ENCODE data around the gene NDST3.
A peak's percentile ranks its signal among the peaks of the same experiment; 100 is the strongest.

NDST3 gene

DNA sequence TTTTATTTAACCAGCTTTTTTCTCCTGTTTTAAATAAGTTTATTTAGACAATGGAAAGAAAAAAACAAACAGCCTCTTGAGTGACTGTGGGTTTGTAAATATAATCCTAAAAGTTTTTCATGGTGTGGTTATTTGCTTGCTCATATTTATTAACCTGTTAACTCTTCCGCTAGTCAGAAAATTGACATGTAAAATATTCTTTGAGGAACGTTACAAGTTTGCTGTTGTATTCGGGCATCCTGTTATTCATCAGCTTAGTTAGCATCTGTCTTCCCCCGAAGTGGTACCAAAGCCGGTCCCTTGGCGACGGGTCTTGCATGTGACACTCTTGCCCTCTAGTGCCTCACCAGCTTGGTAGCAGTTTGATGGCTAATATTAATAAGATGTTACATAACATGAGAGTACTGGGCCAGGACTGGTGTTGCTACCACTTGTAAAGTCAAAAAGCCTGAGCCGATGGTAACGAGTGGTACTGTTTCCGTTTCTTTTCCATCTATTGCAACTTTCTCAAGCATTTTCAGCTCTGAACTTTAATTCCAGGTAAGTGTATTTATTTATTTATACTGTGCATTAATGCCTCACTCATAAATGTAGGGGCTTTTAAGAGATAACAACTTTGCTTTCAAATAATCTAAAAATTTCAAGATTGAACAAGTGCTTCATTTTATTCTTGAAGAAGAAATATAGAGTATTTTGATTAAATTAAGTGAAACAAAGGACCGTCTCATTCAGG is at the start of gene NDST3:
Gene NDST3 (plus strand): TSS at position 434 of the 733 bp plus-strand sequence. CDS start 19,425 bp downstream, outside the sequence.
- no peaks in the 10 kb centered on the region for H3K79me2 ChIP-seq (ENCODE audit: control insufficient read depth, low read length)
- H3K4me3 ChIP-seq (ENCODE audit: low read length), result no peak within 1 kb of the TSS
- no peaks in the 10 kb centered on the region for H3F3A ChIP-seq (ENCODE audit: control insufficient read depth, insufficient read depth)
- no peaks in the 10 kb centered on the region for H3K9me2 ChIP-seq (replicated peaks; ENCODE audit: control insufficient read depth, low read length)
- no peaks in the 10 kb centered on the region for H4K20me1 ChIP-seq (ENCODE audit: control insufficient read depth, insufficient read depth, low read depth, low read length)
- H3K4me2 ChIP-seq (ENCODE audit: low read length), result no peak within 1 kb of the TSS
- TF ChIP-seq EZH2phosphoT487 (IDR thresholded peaks at IDR 0.05; ENCODE audit: borderline replicate concordance, low read length), result no peak
- TF ChIP-seq, protein P1, sequence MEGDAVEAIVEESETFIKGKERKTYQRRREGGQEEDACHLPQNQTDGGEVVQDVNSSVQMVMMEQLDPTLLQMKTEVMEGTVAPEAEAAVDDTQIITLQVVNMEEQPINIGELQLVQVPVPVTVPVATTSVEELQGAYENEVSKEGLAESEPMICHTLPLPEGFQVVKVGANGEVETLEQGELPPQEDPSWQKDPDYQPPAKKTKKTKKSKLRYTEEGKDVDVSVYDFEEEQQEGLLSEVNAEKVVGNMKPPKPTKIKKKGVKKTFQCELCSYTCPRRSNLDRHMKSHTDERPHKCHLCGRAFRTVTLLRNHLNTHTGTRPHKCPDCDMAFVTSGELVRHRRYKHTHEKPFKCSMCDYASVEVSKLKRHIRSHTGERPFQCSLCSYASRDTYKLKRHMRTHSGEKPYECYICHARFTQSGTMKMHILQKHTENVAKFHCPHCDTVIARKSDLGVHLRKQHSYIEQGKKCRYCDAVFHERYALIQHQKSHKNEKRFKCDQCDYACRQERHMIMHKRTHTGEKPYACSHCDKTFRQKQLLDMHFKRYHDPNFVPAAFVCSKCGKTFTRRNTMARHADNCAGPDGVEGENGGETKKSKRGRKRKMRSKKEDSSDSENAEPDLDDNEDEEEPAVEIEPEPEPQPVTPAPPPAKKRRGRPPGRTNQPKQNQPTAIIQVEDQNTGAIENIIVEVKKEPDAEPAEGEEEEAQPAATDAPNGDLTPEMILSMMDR (IDR thresholded peaks at IDR 0.05; ENCODE audit: low read depth, low read length, poor library complexity, severe bottlenecking), result peak; percentile 12
- no peaks in the 10 kb centered on the region for H3K9me3 ChIP-seq (ENCODE audit: control insufficient read depth, insufficient read depth, low read length)
- H3K27ac ChIP-seq (ENCODE audit: low read depth, low read length), result no peak within 1 kb of the TSS
- no peaks in the 10 kb centered on the region for H3K27me3 ChIP-seq (ENCODE audit: control insufficient read depth, low read length)
- no peaks in the 10 kb centered on the region for H3K36me3 ChIP-seq (ENCODE audit: control insufficient read depth, low read length)
- H3K4me1 ChIP-seq (ENCODE audit: control insufficient read depth, low read length), result no peaks in the 10 kb centered on the region

DNA sequence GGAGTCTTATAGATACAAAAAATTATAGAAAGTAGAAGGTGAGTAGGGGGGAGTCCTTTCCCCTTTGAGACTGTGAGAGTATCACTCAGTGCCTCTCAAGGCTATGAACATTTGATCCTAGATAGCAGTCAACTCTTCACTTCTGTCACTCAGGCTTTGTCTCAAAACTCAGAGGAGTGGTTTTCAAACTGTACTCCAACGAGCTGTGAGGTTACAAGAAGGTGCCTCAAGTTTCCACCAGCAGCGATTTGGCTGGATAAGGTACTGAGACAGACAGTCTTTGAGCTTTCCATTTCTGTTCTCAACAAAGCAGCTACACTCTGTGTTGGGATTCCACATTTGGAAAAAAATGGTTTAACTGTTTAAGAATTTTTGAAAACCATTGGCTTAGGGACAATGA is 48.0 kb upstream of the NDST3 start:
- H4K20me1 ChIP-seq (ENCODE audit: control insufficient read depth, insufficient read depth, low read depth, low read length), result no peaks in the 10 kb centered on the region
- no peaks in the 10 kb centered on the region for H3F3A ChIP-seq (ENCODE audit: control insufficient read depth, insufficient read depth)
- H3K4me3 ChIP-seq (ENCODE audit: low read length), result no peak overlapping the region
- no peaks in the 10 kb centered on the region for H3K27me3 ChIP-seq (ENCODE audit: control insufficient read depth, low read length)
- no peak overlapping the region for H3K4me2 ChIP-seq (ENCODE audit: low read length)
- H3K4me1 ChIP-seq (ENCODE audit: control insufficient read depth, low read length), result peaks cover 4% of the 10 kb centered on the region; the same call in 1 of the 2 replicates
- TF ChIP-seq EZH2phosphoT487 (IDR thresholded peaks at IDR 0.05; ENCODE audit: borderline replicate concordance, low read length), result no peak
- TF ChIP-seq, protein P1 (IDR thresholded peaks at IDR 0.05; ENCODE audit: low read depth, low read length, poor library complexity, severe bottlenecking), result no peak
- no peaks in the 10 kb centered on the region for H3K79me2 ChIP-seq (ENCODE audit: control insufficient read depth, low read length)
- no peak overlapping the region for H3K27ac ChIP-seq (ENCODE audit: low read depth, low read length)
- H3K9me3 ChIP-seq (ENCODE audit: control insufficient read depth, insufficient read depth, low read length), result no peaks in the 10 kb centered on the region
- H3K36me3 ChIP-seq (ENCODE audit: control insufficient read depth, low read length), result no peaks in the 10 kb centered on the region
- no peaks in the 10 kb centered on the region for H3K9me2 ChIP-seq (replicated peaks; ENCODE audit: control insufficient read depth, low read length)

DNA sequence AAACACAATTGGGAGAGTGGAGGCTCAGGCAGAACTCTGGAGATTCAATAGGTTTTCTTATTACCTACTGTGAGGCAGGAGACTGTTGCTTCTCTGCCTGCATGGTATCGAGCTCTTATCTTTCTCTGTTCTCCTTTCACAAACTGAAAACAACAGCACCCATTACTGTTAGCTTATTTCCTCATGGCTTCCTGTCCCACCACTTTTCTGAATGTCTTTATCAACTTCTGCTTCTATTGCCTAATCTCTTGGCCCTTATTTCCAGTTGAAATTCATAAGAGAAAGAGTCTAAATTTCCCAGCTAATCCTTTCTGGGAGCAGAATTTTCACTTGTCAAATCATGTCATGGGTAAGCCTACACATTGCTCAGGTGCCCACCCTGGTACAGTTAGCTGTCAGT is 46.8 kb upstream of the NDST3 start:
- H3K4me2 ChIP-seq (ENCODE audit: low read length), result no peak overlapping the region
- H3K27me3 ChIP-seq (ENCODE audit: control insufficient read depth, low read length), result no peaks in the 10 kb centered on the region
- TF ChIP-seq EZH2phosphoT487 (IDR thresholded peaks at IDR 0.05; ENCODE audit: borderline replicate concordance, low read length), result no peak
- TF ChIP-seq, protein P1 (IDR thresholded peaks at IDR 0.05; ENCODE audit: low read depth, low read length, poor library complexity, severe bottlenecking), result no peak
- H3K79me2 ChIP-seq (ENCODE audit: control insufficient read depth, low read length), result no peaks in the 10 kb centered on the region
- no peaks in the 10 kb centered on the region for H3F3A ChIP-seq (ENCODE audit: control insufficient read depth, insufficient read depth)
- H3K9me3 ChIP-seq (ENCODE audit: control insufficient read depth, insufficient read depth, low read length), result no peaks in the 10 kb centered on the region
- H3K27ac ChIP-seq (ENCODE audit: low read depth, low read length), result no peak overlapping the region
- no peaks in the 10 kb centered on the region for H3K9me2 ChIP-seq (replicated peaks; ENCODE audit: control insufficient read depth, low read length)
- no peaks in the 10 kb centered on the region for H4K20me1 ChIP-seq (ENCODE audit: control insufficient read depth, insufficient read depth, low read depth, low read length)
- H3K4me3 ChIP-seq (ENCODE audit: low read length), result no peak overlapping the region
- peaks cover 4% of the 10 kb centered on the region; the same call in 1 of the 2 replicates for H3K4me1 ChIP-seq (ENCODE audit: control insufficient read depth, low read length)
- H3K36me3 ChIP-seq (ENCODE audit: control insufficient read depth, low read length), result no peaks in the 10 kb centered on the region
